Uterus (tissue), 2 donors: Measurements from ENCODE around the gene CTDSPL2.
A peak's percentile ranks its signal among the peaks of the same experiment; 100 is the strongest.

Experiments
- POLR2A ChIP-seq, 2 donors: fragments of 450-650 bp; IDR thresholded peaks; one replicate each; pipeline ENCODE4 v1.6.1; 2016; ENCODE audit warnings: antibody characterized with exemption in 2 of 2, mild to moderate bottlenecking in 1 of 2, moderate library complexity in 1 of 2
- TF ChIP-seq, protein P1 (sequence below), 4 experiments: fragments of 200-600 bp in 2 of 4; fragments of 450-650 bp in 2 of 4; sonication (generic) in 2 of 4; IDR thresholded peaks; one replicate each; pipeline ENCODE4 v1.5.1; 2016 to 2019; ENCODE audit warnings: antibody characterized with exemption in 4 of 4, mild to moderate bottlenecking in 2 of 4, moderate library complexity in 1 of 4

DNA sequence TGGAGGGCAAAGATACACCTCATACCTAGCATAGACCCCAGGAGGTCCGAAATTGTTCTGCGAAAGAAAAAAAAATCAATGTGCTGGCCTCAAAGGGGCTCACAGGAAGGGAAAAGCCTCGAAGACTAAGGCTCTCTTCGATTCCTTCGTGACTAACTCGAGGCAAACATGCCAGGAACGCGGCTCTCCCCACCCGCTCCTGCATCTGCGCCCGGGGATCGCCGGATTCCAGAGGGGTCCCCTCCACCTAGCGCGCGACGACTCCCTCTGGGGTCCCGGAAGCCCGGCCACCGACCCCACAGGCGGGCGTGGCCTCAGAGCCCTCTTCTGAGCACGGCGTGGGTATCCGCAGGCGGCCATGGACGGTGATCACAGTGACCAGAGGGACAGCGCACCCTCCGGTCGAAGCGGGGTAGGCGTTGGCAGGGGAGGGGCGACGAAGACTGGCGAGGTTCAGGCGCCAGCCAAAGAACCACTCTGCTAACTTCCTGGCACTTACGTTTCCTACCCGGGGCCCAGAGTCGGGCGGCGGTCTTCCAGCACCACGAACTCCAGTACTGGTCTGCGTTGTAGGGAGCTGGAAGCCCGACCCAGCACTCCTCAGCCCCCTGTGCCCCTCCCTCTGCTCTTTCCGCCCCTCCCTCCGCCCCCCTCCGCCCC is 109.0 kb downstream of the CTDSPL2 start:
- TF ChIP-seq, protein P1, sequence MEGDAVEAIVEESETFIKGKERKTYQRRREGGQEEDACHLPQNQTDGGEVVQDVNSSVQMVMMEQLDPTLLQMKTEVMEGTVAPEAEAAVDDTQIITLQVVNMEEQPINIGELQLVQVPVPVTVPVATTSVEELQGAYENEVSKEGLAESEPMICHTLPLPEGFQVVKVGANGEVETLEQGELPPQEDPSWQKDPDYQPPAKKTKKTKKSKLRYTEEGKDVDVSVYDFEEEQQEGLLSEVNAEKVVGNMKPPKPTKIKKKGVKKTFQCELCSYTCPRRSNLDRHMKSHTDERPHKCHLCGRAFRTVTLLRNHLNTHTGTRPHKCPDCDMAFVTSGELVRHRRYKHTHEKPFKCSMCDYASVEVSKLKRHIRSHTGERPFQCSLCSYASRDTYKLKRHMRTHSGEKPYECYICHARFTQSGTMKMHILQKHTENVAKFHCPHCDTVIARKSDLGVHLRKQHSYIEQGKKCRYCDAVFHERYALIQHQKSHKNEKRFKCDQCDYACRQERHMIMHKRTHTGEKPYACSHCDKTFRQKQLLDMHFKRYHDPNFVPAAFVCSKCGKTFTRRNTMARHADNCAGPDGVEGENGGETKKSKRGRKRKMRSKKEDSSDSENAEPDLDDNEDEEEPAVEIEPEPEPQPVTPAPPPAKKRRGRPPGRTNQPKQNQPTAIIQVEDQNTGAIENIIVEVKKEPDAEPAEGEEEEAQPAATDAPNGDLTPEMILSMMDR (IDR thresholded peaks at IDR 0.05), result peak; percentile 25 to 64 (median 50)
- peak; percentile 69 to 70 for TF ChIP-seq POLR2A (IDR thresholded peaks at IDR 0.05)
